GM21526 (cell line): ENCODE measurements around the gene TMEM101.
"Not testable (repeated sequence)": the region's sequence is repeated elsewhere in the genome, so short reads cannot be mapped to it uniquely, and the experiment has no call there.

Source experiments
- ATAC-seq: cut with Tn5 transposase; IDR thresholded peaks from one replicate; pipeline ENCODE4 v1.9.1; 2021; ENCODE audit warnings: moderate library complexity; ENCODE audit not compliant: unreplicated experiment, low FRiP score

TMEM101 gene

GRCh38 chr17:43979011-43979410, 35.8 kb downstream of the TMEM101 start:
- ATAC-seq: no peak

- ATAC-seq: no peak
These were observed 36.7 kb downstream of the TMEM101 start for GRCh38 chr17:43978078-43978477.

DNA sequence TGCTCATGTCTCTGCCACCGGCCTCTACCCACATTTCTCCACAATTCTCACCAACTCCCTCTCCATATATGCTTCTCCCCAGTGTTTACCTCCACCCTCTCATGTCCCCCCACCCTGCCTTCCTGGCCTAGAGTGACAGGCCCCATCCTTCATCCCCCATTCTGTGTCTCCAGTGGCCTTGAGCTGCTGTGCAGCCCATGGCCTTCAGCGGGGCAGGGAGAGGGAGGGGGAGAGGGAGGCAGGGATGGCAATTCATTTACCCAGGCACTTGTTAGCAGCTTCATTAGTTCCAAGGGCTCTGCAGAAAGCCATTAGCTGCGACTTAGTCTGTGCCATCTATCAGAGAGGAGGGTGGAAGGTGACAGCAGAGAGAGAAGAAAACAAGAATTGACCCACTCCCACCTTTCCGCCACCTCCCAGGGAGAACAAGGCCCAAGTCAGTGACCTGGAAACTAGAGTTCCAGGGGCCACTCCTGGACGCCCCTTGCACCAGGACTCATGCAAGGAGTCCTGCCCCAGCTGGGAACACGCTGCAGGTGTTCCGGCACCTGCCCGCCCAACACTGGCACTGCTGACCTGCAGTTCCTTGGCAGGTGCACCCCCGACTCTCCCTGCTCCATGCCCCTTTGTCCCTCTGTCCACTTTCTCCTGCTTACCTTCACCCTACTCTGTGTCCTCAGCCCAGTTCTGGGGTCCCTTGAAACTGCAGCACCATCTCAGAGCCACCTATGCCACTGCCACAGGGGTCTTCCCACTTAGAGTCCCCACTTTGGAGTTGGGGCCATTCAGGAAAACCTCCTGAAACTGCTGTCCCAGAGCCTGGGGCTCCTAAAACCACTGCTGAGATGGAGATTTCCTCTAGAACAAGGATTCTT, 37.6 kb downstream of the TMEM101 start:
- ATAC-seq: no peak

- ATAC-seq: no peak
These were observed 38.9 kb downstream of the TMEM101 start for GRCh38 chr17:43975898-43976297.

GRCh38 chr17:43974382-43975266, 40.1 kb downstream of the TMEM101 start:
- no peak for ATAC-seq

GRCh38 chr17:43972444-43973212, 42.1 kb downstream of the TMEM101 start:
- not testable (repeated sequence) for ATAC-seq

- not testable (repeated sequence) for ATAC-seq
These were observed 43.3 kb downstream of the TMEM101 start for GRCh38 chr17:43971436-43971835.

- ATAC-seq: no peak
These were observed 44.4 kb downstream of the TMEM101 start for GRCh38 chr17:43970366-43970765.

GRCh38 chr17:43967251-43967875, 47.4 kb downstream of the TMEM101 start:
- no peak for ATAC-seq

GRCh38 chr17:43966276-43966675, 48.5 kb downstream of the TMEM101 start:
- no peak for ATAC-seq

DNA sequence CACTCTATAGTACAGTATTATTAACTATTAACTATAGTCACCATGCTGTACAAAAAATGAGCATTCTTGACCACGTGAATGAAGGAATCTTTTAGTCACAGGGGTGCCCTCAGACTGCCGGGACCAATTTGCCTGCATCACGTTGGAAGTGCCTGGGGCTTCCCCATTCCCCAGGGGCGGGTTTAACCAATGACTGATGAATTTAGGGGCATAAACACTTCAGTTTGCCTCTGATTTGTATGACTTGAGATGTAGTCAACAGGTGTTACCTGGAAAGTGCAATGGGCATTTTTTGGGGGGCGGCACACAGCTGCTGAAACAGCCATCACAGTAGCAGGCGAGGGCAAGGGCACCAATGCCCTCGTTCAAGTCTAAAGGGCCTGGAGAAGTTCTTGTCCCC, 52.3 kb downstream of the TMEM101 start:
- ATAC-seq: no peak

DNA sequence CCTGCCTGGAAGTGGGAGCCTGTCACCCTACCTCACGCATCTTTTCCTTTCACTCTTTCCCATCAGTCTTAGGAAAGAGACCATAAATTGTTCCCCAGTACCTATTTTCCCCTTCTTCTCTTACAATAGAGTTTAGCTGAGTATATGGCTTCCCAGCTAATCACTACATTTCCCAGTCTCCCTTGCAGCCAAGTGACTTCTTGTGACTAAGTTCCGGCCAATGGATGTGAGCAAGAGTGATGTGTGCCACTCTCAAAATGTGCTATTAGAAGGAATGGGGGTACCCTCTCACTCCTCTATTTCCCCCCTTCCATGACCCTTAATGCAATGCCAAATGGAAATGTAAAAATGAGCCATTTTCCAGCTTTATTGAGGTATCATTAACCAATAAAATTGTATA, 52.8 kb downstream of the TMEM101 start:
- no peak for ATAC-seq

DNA sequence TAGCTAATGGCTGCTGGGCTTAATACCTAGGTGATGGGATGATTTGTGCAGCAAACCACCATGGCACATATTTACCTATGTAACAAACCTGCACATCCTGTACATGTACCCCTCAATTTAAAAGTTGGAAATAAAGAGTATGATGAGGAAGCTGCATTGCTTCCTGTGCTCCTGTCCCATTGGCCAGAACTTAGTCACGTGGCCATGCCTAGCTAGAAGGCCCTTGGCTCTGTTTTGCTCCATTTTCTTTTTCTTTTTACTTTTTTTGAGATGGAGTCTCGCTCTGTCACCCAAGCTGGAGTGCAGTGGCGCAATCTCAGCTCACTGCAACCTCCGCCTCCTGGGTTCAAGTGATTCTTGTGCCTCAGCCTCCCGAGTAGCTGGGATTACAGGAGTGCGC, 53.5 kb downstream of the TMEM101 start:
- ATAC-seq: not testable (repeated sequence)
